PC-3 (cell line): ENCODE data around the gene DAPK1.

ENCODE experiments used
- EZH2 ChIP-seq: fragments of 300-600 bp; sonication (generic); IDR thresholded peaks from one replicate; pipeline ENCODE4 v1.6.1; 2017; ENCODE audit warnings: antibody characterized with exemption, mild to moderate bottlenecking, low read length; ENCODE audit not compliant: unreplicated experiment
- EZH2phosphoT487 ChIP-seq: fragments of 300-600 bp; sonication (generic); IDR thresholded peaks from 2 replicates; pipeline ENCODE4 v1.6.1; 2018; ENCODE audit warnings: mild to moderate bottlenecking, antibody characterized with exemption, low read length, borderline replicate concordance
- TF ChIP-seq, protein P1 (sequence below): fragments of 300-600 bp; sonication (generic); conservative IDR thresholded peaks from 2 replicates; pipeline ENCODE4 v1.5.1; 2017; ENCODE audit warnings: antibody characterized with exemption, low read depth, mild to moderate bottlenecking, low read length

DNA sequence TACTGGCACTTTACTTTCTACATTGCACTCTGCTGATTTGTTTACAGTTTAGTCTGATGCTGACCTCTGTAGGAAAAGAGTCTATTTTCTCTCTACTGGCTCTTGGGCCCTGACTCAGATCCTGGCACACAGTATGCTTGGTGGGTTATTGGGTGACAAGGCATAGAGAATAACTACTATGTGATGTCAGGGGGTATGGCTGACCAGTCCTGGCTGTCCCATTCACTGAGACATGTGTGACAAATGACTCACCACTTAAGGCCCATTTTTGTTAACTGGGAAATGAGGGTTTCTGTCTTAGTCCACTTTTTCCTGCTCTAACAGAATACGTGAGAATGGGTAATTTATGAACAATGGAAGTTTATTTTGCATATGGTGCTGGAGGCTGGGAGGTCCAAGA lies 66.4 kb downstream of the DAPK1 start:
- TF ChIP-seq, protein P1, sequence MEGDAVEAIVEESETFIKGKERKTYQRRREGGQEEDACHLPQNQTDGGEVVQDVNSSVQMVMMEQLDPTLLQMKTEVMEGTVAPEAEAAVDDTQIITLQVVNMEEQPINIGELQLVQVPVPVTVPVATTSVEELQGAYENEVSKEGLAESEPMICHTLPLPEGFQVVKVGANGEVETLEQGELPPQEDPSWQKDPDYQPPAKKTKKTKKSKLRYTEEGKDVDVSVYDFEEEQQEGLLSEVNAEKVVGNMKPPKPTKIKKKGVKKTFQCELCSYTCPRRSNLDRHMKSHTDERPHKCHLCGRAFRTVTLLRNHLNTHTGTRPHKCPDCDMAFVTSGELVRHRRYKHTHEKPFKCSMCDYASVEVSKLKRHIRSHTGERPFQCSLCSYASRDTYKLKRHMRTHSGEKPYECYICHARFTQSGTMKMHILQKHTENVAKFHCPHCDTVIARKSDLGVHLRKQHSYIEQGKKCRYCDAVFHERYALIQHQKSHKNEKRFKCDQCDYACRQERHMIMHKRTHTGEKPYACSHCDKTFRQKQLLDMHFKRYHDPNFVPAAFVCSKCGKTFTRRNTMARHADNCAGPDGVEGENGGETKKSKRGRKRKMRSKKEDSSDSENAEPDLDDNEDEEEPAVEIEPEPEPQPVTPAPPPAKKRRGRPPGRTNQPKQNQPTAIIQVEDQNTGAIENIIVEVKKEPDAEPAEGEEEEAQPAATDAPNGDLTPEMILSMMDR = no peak
- TF ChIP-seq EZH2phosphoT487 (no peak), EZH2 (no peak)
